Stomach (tissue), 9 donors: ENCODE measurements around the gene FHAD1. TPM values are rescaled to one million over a fixed set of nuclear protein-coding genes. Genes with fewer than 3 reads are reported as not detected.

Source experiments
- DNase-seq, 2 donors: peaks; one replicate each; pipeline versions ENCODE4 v3.0.0 to v3.0.0-alpha.2; 2013 to 2019
- H3K27ac ChIP-seq, 5 donors: fragments of 200-600 bp in 4 of 5; sonication (generic) in 4 of 5; one replicate each; pipeline ENCODE4 v1.5.1; 2013 to 2019; ENCODE audit warnings: mild to moderate bottlenecking in 1 of 5, moderate library complexity in 1 of 5
- H3K27me3 ChIP-seq, 3 donors: fragments of 200-600 bp; sonication (generic); one replicate each; pipeline ENCODE4 v1.5.1; 2017 to 2019; ENCODE audit warnings: mixed run types in 1 of 3
- H3K36me3 ChIP-seq, 4 donors: fragments of 200-600 bp; sonication (generic); 1 replicate in 3 of 4; 2 replicates in 1 of 4; pipeline ENCODE4 v1.5.1; 2016 to 2019
- H3K4me1 ChIP-seq, 4 donors: fragments of 200-600 bp; sonication (generic); one replicate each; pipeline ENCODE4 v1.5.1; 2016 to 2019
- H3K4me3 ChIP-seq, 4 donors: fragments of 200-600 bp; sonication (generic) in 3 of 4; one replicate each; pipeline ENCODE4 v1.5.1; 2016 to 2019; ENCODE audit warnings: mild to moderate bottlenecking in 1 of 4
- H3K9me3 ChIP-seq, 4 donors: fragments of 200-600 bp; sonication (generic); one replicate each; pipeline ENCODE4 v1.5.1; 2016 to 2019
- EP300 ChIP-seq: sonication (generic); formaldehyde crosslinking; IDR thresholded peaks from one replicate; pipeline ENCODE4 v1.6.1; 2017; ENCODE audit warnings: antibody characterized with exemption
- POLR2A ChIP-seq, 4 donors: fragments of 450-650 bp; IDR thresholded peaks; one replicate each; pipeline ENCODE4 v1.6.1; 2016; ENCODE audit warnings: antibody characterized with exemption in 4 of 4, control low read depth in 2 of 4, mild to moderate bottlenecking in 1 of 4, moderate library complexity in 1 of 4
- POLR2AphosphoS5 ChIP-seq, 3 donors: sonication (generic); formaldehyde crosslinking; IDR thresholded peaks; one replicate each; pipeline ENCODE4 v1.6.1; 2016; ENCODE audit warnings: antibody characterized with exemption in 3 of 3
- WGBS, 5 donors: extraction: QIAGEN DNeasy Blood & Tissue Kit in 3 of 5; methylation state at CpG; one replicate each; pipeline versions ENCODE4 v1.1.5 to v1.1.7; 2013 to 2018; 5-methylcytosine and 5-hydroxymethylcytosine counted together
- intact Hi-C: fragments of 100-400 bp; cut with DNase I; formaldehyde crosslinking; loops from one replicate; pipeline ENCODE4 v1.15.1; 2023; ENCODE audit warnings: low total_unique reads
- polyA plus RNA-seq, 3 donors: library from polyadenylated mRNA; stranded (reverse); fragments of 200-250 nt; gene quantifications; one replicate each; pipeline ENCODE4 v1.2.3, GENCODE V29; 2013
- total RNA-seq, 5 donors: library from RNA; depleted of rRNA; stranded (reverse); fragments of >200 nt; gene quantifications; one replicate each; pipeline versions ENCODE4 v1.1.0 to v1.2.3, GENCODE V29; 2014 to 2016
- TF ChIP-seq, protein P1 (sequence below), 7 experiments: fragments of 450-650 bp in 4 of 7; fragments of 200-600 bp in 3 of 7; sonication (generic) in 3 of 7; IDR thresholded peaks; one replicate each; pipeline ENCODE4 v1.5.1; 2016 to 2019; ENCODE audit warnings: antibody characterized with exemption in 7 of 7, control low read depth in 2 of 7, mild to moderate bottlenecking in 1 of 7
- donor health status: healthy with polysubstance abuse.
- donor health status: Bipolar disorder and iron deficiency.
- donor health status: healthy.

The FHAD1 gene
- total and polyA plus RNA-seq, 8 donors, result 0.38 to 5.1 (median 1.4) TPM; not detected in 2

- Histone ChIP-seq H3K4me3 (peak overlapping the region in 1 of 4 donors; percentile 6), H3K4me1 (peaks cover 81 to 99% (median 90%) of the 10 kb centered on the region in 4 donors), H3K27ac (peak overlapping the region; percentile 51 to 95 (median 85)), H3K36me3 (peaks cover 0 to 22% (median 6%) of the 10 kb centered on the region in 4 donors), H3K27me3 (no peaks in the 10 kb centered on the region), H3K9me3 (no peaks in the 10 kb centered on the region)
- no peak for TF ChIP-seq POLR2AphosphoS5 (IDR thresholded peaks at IDR 0.05)
- no peak for TF ChIP-seq POLR2A (IDR thresholded peaks at IDR 0.05)
- no peak for TF ChIP-seq EP300
- TF ChIP-seq, protein P1, sequence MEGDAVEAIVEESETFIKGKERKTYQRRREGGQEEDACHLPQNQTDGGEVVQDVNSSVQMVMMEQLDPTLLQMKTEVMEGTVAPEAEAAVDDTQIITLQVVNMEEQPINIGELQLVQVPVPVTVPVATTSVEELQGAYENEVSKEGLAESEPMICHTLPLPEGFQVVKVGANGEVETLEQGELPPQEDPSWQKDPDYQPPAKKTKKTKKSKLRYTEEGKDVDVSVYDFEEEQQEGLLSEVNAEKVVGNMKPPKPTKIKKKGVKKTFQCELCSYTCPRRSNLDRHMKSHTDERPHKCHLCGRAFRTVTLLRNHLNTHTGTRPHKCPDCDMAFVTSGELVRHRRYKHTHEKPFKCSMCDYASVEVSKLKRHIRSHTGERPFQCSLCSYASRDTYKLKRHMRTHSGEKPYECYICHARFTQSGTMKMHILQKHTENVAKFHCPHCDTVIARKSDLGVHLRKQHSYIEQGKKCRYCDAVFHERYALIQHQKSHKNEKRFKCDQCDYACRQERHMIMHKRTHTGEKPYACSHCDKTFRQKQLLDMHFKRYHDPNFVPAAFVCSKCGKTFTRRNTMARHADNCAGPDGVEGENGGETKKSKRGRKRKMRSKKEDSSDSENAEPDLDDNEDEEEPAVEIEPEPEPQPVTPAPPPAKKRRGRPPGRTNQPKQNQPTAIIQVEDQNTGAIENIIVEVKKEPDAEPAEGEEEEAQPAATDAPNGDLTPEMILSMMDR (IDR thresholded peaks at IDR 0.05), result no peak
- 36 to 62% (median 46%) methylated on average over 16 to 18 of the region's 18 CpGs for WGBS, 5 donors
- intact Hi-C loops, result no loop called here
- DNase-seq, result peak; percentile 54 to 86
These were observed 171.9 kb downstream of the FHAD1 start for GRCh38 chr1:15418806-15419515.

GRCh38 chr1:15420853-15421465 lies 173.9 kb downstream of the FHAD1 start:
- TF ChIP-seq POLR2A (IDR thresholded peaks at IDR 0.05) (no peak), EP300 (no peak), POLR2AphosphoS5 (IDR thresholded peaks at IDR 0.05) (no peak)
- TF ChIP-seq, protein P1 (IDR thresholded peaks at IDR 0.05), result no peak
- DNase-seq, result no peak
- Histone ChIP-seq H3K9me3 (no peaks in the 10 kb centered on the region), H3K27ac (peak overlapping the region; percentile 49 to 95 (median 85)), H3K36me3 (peaks cover 3 to 27% (median 4%) of the 10 kb centered on the region in 4 donors), H3K4me1 (peaks cover 81 to 98% (median 82%) of the 10 kb centered on the region in 4 donors), H3K27me3 (no peaks in the 10 kb centered on the region), H3K4me3 (no peak overlapping the region)
- 58 to 81% (median 73%) methylated on average over 3 to 8 of the region's 8 CpGs for WGBS, 5 donors
- intact Hi-C loops, result no loop called here

GRCh38 chr1:15422871-15423270 lies 175.8 kb downstream of the FHAD1 start:
- peaks cover 20 to 46% (median 22%) of the 10 kb centered on the region in 4 donors for H3K36me3 ChIP-seq
- TF ChIP-seq POLR2AphosphoS5 (IDR thresholded peaks at IDR 0.05) (no peak), POLR2A (IDR thresholded peaks at IDR 0.05) (no peak), EP300 (no peak)
- TF ChIP-seq, protein P1 (IDR thresholded peaks at IDR 0.05), result no peak
- peak overlapping the region; percentile 82 to 95 (median 85) for H3K27ac ChIP-seq
- peaks cover 79 to 98% (median 81%) of the 10 kb centered on the region in 4 donors for H3K4me1 ChIP-seq
- intact Hi-C loops, result no loop called here
- H3K9me3 ChIP-seq, result no peaks in the 10 kb centered on the region
- 85 to 100% (median 88%) methylated on average over 4 to 8 of the region's 8 CpGs for WGBS, 5 donors
- no peaks in the 10 kb centered on the region for H3K27me3 ChIP-seq
- no peak for DNase-seq
- H3K4me3 ChIP-seq, result no peak overlapping the region

DNA sequence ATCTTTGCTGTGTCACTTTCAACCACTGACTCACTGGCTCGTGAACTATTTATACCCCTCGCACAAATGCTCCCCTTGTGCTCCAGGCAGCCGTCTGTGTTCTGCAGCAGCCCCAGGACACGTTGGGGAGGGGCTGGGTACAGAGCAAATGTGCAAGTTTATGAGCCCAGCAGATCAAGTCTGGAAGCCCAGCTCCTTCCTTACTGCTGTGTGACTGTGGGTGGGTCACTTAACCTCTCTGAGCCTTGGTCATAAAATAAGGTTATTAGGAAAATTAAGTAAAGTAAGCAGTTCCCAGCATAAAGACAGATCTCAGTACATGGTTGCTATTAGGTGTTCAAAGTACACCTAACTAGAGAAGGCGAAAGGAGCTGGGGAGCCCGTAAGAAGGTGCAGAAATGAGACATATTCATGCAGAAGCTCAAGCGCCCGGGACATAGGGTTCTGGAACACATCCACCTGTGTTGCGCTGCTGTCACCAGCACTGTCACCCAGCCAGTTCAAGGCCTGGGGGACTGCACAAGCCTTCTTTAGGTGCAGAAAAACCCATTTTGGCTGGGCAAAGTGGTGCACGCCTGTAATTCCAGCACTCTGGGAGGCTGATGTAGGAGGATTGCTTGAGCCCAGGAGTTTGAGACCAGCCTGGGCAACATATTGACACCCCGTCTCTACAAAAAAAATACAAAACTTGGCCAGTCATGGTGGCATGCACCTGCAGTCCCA lies 176.5 kb downstream of the FHAD1 start:
- DNase-seq, result no peak
- WGBS, 5 donors, result 49 to 81% (median 61%) methylated on average over 10 to 11 of the region's 11 CpGs
- H3K4me1 ChIP-seq, result peaks cover 76 to 96% (median 80%) of the 10 kb centered on the region in 4 donors
- H3K27ac ChIP-seq, result peak overlapping the region; percentile 82 to 95 (median 85)
- H3K4me3 ChIP-seq, result no peak overlapping the region
- H3K9me3 ChIP-seq, result no peaks in the 10 kb centered on the region
- intact Hi-C loops, result no loop called here
- peaks cover 26 to 53% (median 28%) of the 10 kb centered on the region in 4 donors for H3K36me3 ChIP-seq
- TF ChIP-seq POLR2A (IDR thresholded peaks at IDR 0.05) (no peak), POLR2AphosphoS5 (IDR thresholded peaks at IDR 0.05) (no peak), EP300 (no peak)
- TF ChIP-seq, protein P1 (IDR thresholded peaks at IDR 0.05), result no peak
- no peaks in the 10 kb centered on the region for H3K27me3 ChIP-seq
